KMS-11 (cell line): ENCODE data around the gene SH3BGRL2.

Source experiments
- H2AFZ ChIP-seq: fragments of 200-600 bp; sonication (generic); 2 replicates; pipeline ENCODE4 v1.6.1; 2016; ENCODE audit warnings: antibody characterized with exemption, mixed run types, low read depth
- H3K27ac ChIP-seq: fragments of 200-600 bp; sonication (generic); 2 replicates; pipeline ENCODE4 v1.6.1; 2016; ENCODE audit warnings: mild to moderate bottlenecking, mixed run types
- H3K27me3 ChIP-seq: fragments of 200-600 bp; sonication (generic); 2 replicates; pipeline ENCODE4 v1.6.1; 2017; ENCODE audit warnings: mild to moderate bottlenecking, low read depth, mixed run types, moderate library complexity; ENCODE audit not compliant: insufficient read depth
- H3K36me3 ChIP-seq: fragments of 200-600 bp; sonication (generic); 2 replicates; pipeline ENCODE4 v1.6.1; 2017; ENCODE audit warnings: mild to moderate bottlenecking, mixed run types; ENCODE audit not compliant: insufficient read depth
- H3K4me1 ChIP-seq: fragments of 200-600 bp; sonication (generic); 2 replicates; pipeline ENCODE4 v1.6.1; 2016; ENCODE audit warnings: mild to moderate bottlenecking, low read depth, mixed run types; ENCODE audit not compliant: poor library complexity, severe bottlenecking
- H3K4me2 ChIP-seq: fragments of 200-600 bp; sonication (generic); 2 replicates; pipeline ENCODE4 v1.7.0; 2016; ENCODE audit warnings: mild to moderate bottlenecking, mixed run types
- H3K4me3 ChIP-seq: fragments of 200-600 bp; sonication (generic); IDR thresholded peaks from 2 replicates; pipeline ENCODE4 v1.6.1; 2017; ENCODE audit warnings: low read depth, low read length, mixed read lengths; ENCODE audit not compliant: insufficient read depth
- H3K79me2 ChIP-seq: fragments of 200-600 bp; sonication (generic); 2 replicates; pipeline ENCODE4 v1.6.1; 2016; ENCODE audit warnings: low read depth, mixed run types; ENCODE audit not compliant: insufficient read depth
- H3K9ac ChIP-seq: fragments of 200-600 bp; sonication (generic); 2 replicates; pipeline ENCODE4 v1.6.1; 2016; ENCODE audit warnings: mild to moderate bottlenecking, mixed run types
- H4K20me1 ChIP-seq: fragments of 200-600 bp; sonication (generic); 2 replicates; pipeline ENCODE4 v1.6.1; 2016; ENCODE audit warnings: mild to moderate bottlenecking, mixed run types; ENCODE audit not compliant: insufficient read depth
- TF ChIP-seq, protein P1 (sequence below): fragments of 200-600 bp; sonication (generic); conservative IDR thresholded peaks from 2 replicates; pipeline ENCODE4 v1.6.1; 2017; ENCODE audit warnings: low read depth, mild to moderate bottlenecking, antibody characterized with exemption, low read length, moderate library complexity, mixed read lengths

The SH3BGRL2 gene

DNA sequence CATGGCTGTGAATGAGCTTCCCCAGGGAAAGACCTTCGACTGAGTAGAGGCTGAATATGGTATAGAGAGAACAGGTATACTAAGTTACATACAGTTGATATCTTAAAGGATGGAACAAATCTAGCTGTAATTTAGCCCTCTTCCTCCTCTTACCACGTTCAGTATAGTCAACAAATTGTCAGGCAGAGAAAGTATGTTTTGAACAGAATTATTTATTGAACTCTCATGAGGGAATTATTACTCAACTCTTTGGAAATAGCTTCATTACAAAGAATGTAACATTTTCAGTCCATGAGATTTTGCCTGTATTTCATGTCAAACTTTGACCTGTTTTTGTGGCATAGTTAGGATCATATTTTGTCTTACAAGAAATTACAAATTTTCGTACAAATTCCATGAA, 63.0 kb downstream of the SH3BGRL2 start:
- H3K27me3 ChIP-seq = no peaks in the 10 kb centered on the region
- H2AFZ ChIP-seq = no peak overlapping the region
- TF ChIP-seq, protein P1, sequence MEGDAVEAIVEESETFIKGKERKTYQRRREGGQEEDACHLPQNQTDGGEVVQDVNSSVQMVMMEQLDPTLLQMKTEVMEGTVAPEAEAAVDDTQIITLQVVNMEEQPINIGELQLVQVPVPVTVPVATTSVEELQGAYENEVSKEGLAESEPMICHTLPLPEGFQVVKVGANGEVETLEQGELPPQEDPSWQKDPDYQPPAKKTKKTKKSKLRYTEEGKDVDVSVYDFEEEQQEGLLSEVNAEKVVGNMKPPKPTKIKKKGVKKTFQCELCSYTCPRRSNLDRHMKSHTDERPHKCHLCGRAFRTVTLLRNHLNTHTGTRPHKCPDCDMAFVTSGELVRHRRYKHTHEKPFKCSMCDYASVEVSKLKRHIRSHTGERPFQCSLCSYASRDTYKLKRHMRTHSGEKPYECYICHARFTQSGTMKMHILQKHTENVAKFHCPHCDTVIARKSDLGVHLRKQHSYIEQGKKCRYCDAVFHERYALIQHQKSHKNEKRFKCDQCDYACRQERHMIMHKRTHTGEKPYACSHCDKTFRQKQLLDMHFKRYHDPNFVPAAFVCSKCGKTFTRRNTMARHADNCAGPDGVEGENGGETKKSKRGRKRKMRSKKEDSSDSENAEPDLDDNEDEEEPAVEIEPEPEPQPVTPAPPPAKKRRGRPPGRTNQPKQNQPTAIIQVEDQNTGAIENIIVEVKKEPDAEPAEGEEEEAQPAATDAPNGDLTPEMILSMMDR = no peak
- H3K79me2 ChIP-seq = no peaks in the 10 kb centered on the region
- no peak overlapping the region for H3K4me3 ChIP-seq
- H3K9ac ChIP-seq = no peak overlapping the region
- no peaks in the 10 kb centered on the region for H3K4me1 ChIP-seq
- no peak overlapping the region for H3K4me2 ChIP-seq
- no peak overlapping the region for H3K27ac ChIP-seq
- no peaks in the 10 kb centered on the region for H4K20me1 ChIP-seq
- H3K36me3 ChIP-seq = no peaks in the 10 kb centered on the region

DNA sequence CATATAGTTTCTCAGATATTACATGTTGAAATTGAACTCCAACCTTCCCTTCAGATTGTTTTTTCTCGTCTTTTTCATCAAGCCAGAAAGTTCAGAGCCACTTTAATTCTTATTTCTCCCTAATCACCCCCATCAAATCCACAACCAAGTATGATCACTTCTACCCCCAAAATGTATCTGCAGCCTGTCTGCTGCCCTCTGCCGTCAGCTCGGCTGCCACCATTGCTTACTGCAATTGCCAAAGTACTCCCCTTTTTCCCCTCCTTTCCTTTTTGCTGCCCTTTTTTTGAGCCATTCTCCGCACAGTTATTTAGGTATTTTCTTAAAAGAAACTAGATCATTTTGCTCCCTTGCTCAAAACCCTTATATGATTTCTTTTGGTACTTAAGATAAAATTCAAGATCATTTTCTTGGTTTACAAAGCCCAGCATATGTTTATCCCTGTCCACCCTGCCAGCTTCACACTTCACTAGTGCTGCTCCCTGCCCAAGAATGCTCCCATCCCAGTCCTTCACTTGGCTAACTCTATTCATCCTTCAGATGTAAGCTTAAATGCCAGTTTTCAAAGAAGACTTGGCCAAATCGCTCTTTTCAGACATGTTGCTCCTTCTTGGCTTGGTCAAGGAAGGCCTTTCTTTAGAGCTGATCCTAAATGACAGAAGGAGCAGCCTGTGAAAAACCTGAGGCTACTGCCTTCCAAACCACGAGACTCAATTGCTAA, 63.7 kb downstream of the SH3BGRL2 start:
- no peak overlapping the region for H2AFZ ChIP-seq
- H3K9ac ChIP-seq = no peak overlapping the region
- H3K79me2 ChIP-seq = no peaks in the 10 kb centered on the region
- TF ChIP-seq, protein P1 = no peak
- H4K20me1 ChIP-seq = no peaks in the 10 kb centered on the region
- H3K27me3 ChIP-seq = no peaks in the 10 kb centered on the region
- H3K4me1 ChIP-seq = no peaks in the 10 kb centered on the region
- H3K27ac ChIP-seq = no peak overlapping the region
- no peaks in the 10 kb centered on the region for H3K36me3 ChIP-seq
- no peak overlapping the region for H3K4me3 ChIP-seq
- no peak overlapping the region for H3K4me2 ChIP-seq

DNA sequence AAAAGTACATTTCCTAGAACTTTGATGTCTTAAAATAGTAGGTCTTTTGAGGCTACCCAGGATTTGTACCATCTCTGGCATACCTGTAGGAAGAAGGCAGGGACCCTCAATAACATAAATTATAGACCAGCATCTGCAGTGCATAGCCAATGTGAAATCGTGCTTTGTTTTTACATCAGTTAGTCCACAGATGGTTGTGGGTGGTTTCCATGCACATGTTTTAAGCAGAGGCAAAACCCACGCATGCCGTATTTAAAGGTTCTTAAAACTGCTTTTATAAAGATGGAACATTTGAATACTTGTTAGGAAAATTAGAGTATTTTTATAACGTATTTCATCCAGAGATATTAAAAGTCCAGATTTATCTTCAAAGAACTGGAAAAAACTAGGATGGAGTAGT, 66.3 kb downstream of the SH3BGRL2 start:
- Histone ChIP-seq H3K27ac (no peak overlapping the region), H2AFZ (no peak overlapping the region), H3K36me3 (no peaks in the 10 kb centered on the region), H3K4me2 (no peak overlapping the region), H3K9ac (no peak overlapping the region), H4K20me1 (no peaks in the 10 kb centered on the region), H3K4me1 (no peaks in the 10 kb centered on the region), H3K4me3 (no peak overlapping the region), H3K79me2 (no peaks in the 10 kb centered on the region), H3K27me3 (no peaks in the 10 kb centered on the region)
- TF ChIP-seq, protein P1 = no peak

DNA sequence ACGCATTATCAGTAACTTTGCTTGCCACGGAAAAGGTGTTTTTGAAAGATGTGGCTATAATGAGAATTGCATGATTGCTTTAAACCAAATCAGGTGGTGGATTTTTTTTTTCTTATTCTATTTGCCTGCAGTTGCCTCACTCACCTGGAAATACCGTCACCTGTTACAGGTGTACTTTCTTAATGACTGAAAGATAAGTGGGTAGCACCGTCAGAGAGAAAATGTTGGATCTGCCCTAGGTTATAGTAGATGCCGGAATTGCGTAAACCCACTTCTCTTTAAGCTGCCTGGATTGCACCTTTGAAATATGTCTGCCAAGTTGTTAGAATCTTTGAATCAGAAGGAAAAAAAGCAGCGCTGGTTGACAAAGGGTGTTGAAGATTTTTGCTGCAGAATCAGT, 68.5 kb downstream of the SH3BGRL2 start:
- Histone ChIP-seq H3K79me2 (no peaks in the 10 kb centered on the region), H3K9ac (no peak overlapping the region), H3K4me1 (no peaks in the 10 kb centered on the region), H3K27ac (no peak overlapping the region), H3K27me3 (no peaks in the 10 kb centered on the region), H2AFZ (no peak overlapping the region), H3K4me2 (no peak overlapping the region), H4K20me1 (no peaks in the 10 kb centered on the region), H3K4me3 (no peak overlapping the region), H3K36me3 (no peaks in the 10 kb centered on the region)
- TF ChIP-seq, protein P1 = no peak
